PC-9 (cell line): ENCODE data around the gene CBR1.

Source experiments
- EZH2 ChIP-seq: fragments of 200-600 bp; sonication (generic); IDR thresholded peaks from 2 replicates; pipeline ENCODE4 v1.8.0; 2017; ENCODE audit warnings: antibody characterized with exemption, low read depth
- TF ChIP-seq, protein P1 (sequence below): fragments of 200-600 bp; sonication (generic); conservative IDR thresholded peaks from 2 replicates; pipeline ENCODE4 v1.6.1; 2017; ENCODE audit warnings: mixed run types, antibody characterized with exemption, mild to moderate bottlenecking, moderate library complexity

DNA sequence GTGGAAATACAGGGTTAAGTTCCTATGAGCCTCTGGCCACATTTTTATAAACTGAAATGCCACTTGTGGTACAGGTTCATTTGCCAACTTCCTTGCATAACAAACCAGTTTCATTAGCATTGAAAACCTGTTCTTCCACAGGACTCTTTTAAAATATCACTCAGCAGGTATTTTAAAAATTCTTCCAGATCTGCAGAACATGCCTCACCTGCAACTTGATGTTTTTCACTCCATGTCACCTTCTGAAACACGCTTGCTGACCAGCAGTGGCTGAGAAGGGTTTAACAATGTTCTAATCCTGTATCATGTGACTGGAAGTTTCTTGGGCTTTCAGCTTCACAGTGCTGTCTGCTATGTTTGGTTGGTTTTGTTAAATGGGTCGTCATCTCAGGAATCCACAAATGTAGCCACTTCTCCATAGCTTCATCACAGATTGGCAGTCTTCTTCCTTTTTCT lies 47.5 kb downstream of the CBR1 start:
- TF ChIP-seq, protein P1, sequence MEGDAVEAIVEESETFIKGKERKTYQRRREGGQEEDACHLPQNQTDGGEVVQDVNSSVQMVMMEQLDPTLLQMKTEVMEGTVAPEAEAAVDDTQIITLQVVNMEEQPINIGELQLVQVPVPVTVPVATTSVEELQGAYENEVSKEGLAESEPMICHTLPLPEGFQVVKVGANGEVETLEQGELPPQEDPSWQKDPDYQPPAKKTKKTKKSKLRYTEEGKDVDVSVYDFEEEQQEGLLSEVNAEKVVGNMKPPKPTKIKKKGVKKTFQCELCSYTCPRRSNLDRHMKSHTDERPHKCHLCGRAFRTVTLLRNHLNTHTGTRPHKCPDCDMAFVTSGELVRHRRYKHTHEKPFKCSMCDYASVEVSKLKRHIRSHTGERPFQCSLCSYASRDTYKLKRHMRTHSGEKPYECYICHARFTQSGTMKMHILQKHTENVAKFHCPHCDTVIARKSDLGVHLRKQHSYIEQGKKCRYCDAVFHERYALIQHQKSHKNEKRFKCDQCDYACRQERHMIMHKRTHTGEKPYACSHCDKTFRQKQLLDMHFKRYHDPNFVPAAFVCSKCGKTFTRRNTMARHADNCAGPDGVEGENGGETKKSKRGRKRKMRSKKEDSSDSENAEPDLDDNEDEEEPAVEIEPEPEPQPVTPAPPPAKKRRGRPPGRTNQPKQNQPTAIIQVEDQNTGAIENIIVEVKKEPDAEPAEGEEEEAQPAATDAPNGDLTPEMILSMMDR, result no peak
- no peak for TF ChIP-seq EZH2
